GM23248 (cell line): ENCODE results near the gene ZCCHC2.

ENCODE experiments used
- EZH2 ChIP-seq: fragments of 200-600 bp; sonication (generic); IDR thresholded peaks from 2 replicates; pipeline ENCODE4 v1.6.1; 2018; ENCODE audit warnings: antibody characterized with exemption, mild to moderate bottlenecking; ENCODE audit not compliant: insufficient read depth, poor library complexity, severe bottlenecking
- EZH2phosphoT487 ChIP-seq: fragments of 200-600 bp; sonication (generic); IDR thresholded peaks from 2 replicates; pipeline ENCODE4 v1.6.1; 2018; ENCODE audit warnings: antibody characterized with exemption, moderate library complexity, mild to moderate bottlenecking, low read depth; ENCODE audit not compliant: insufficient read depth

DNA sequence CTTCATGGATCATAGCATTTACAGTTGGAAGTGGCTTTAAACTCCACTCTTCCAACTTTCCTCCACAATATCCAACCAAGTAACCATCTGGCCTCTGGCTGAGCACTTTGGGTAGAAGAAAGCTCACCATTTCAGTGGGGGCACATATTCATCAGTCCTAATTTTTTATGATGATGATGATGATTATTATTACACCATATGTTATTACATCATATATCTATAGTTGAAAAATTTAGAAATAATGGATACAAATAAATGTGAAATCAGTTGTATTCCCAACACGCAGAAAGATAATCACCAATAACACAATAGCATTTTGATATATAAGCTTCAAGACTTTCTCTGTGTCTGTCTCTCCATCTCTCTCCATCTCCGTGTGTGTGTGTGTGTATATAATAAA is 26.6 kb upstream of the ZCCHC2 start:
- no peak for TF ChIP-seq EZH2phosphoT487
- TF ChIP-seq EZH2: no peak
